GF-D8 (cell line): ENCODE results near the gene SLC9C2.
"Not testable (repeated sequence)": the region's sequence is repeated elsewhere in the genome, so short reads cannot be mapped to it uniquely, and the experiment has no call there.

Experiments
- DNase-seq: peaks from one replicate; lab custom pipeline; 2025; lab: John Stamatoyannopoulos, UW

SLC9C2 gene

DNA sequence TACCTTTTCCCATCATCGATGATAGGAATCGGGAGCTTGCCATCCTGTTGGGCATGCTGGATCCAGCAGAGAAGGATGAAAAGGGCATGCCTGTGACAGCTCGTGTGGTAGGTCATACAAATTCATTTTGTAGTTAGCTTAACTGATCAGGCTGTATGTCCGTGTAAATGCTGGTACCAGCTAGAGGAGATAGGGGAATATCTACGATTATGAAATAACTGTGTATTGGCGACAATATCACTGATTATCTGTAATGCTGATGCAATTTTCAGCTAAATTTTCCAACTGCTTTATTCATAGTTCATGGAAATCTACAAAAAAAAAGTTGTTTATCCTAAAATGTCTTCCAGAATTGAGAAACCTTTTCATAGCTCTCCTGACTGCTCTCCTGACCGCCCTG, 117.5 kb downstream of the SLC9C2 start:
- DNase-seq = no peak

- DNase-seq = no peak
Observed at GRCh38 chr1:173484276-173484675, 118.6 kb downstream of the SLC9C2 start.

DNA sequence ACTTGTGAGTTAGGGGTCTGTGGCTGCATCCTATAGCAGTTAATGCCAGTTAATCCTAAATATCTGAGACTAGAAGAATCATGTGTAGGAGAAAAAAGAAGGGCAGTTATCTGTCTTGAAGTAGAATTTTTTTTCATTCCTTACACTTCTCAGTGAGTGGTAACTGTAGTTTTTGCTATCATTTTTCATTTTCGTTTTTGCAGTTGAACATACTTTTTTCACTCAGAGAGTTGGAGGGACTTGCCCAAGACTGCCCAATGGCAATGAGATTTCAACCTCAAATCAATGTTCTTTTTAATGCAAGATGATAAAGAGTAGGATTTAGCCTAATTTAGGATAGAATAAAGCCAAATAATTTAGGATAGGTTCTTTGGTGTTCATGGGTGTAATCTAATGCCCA, 120.2 kb downstream of the SLC9C2 start:
- DNase-seq = no peak

DNA sequence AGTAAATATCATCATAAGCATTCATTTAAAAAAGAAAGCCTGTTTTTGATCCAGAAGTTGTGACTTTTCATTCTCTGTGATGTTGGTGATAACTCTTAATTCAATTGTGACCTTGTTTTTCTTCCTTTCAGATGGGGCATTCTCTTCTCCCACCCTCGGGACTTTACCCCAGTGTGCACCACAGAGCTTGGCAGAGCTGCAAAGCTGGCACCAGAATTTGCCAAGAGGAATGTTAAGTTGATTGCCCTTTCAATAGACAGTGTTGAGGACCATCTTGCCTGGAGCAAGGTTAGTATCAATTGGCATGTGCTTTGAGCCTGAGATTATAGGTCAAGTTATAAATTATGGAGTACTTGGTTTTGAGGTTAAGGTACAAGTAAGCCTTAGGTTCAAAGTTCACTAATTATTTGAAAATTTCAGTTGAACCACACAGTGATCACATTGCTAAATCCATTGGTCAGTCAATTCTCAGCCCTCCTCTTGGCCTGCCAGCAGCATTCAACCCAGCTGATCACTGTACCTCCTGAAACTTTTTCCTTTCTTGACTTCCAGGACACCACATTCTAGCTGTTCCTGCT, 121.6 kb downstream of the SLC9C2 start:
- DNase-seq = no peak

- DNase-seq = no peak
Observed at GRCh38 chr1:173479649-173480048, 123.2 kb downstream of the SLC9C2 start.

DNA sequence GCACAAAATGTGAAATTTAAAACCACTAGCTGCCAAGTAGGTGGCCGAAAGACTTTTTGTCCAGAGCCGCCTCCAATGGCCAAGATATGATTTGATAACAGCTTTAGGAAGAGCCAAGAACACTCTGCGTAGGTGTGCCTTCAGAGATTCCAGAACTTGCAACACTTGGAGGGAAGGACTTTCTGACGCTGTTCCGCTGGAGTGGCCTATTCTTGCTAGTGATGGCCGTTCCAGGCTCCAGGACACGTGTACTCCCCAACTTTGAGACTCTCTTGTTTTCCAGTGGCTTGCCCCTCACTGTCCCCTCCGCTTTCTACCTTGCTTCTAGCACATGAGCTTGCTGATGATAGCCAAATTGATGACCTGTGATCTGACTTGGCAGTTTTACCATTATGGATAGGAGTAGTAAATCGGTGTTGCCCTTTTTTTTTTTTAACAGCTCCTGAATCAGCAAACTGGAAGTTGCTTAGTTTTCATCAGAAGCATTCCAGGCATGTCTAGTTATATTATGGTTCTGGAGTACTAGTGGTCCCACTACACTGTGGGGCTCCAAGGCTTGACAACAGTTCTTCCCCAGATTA, 124.7 kb downstream of the SLC9C2 start:
- DNase-seq = no peak

- DNase-seq = peak; percentile 59
Observed at GRCh38 chr1:173477286-173478093, 125.4 kb downstream of the SLC9C2 start, which contains the start of gene PRDX6. PRDX6 (plus strand) TSS chr1:173477335; CDS start chr1:173477398, 63 bp downstream.

DNA sequence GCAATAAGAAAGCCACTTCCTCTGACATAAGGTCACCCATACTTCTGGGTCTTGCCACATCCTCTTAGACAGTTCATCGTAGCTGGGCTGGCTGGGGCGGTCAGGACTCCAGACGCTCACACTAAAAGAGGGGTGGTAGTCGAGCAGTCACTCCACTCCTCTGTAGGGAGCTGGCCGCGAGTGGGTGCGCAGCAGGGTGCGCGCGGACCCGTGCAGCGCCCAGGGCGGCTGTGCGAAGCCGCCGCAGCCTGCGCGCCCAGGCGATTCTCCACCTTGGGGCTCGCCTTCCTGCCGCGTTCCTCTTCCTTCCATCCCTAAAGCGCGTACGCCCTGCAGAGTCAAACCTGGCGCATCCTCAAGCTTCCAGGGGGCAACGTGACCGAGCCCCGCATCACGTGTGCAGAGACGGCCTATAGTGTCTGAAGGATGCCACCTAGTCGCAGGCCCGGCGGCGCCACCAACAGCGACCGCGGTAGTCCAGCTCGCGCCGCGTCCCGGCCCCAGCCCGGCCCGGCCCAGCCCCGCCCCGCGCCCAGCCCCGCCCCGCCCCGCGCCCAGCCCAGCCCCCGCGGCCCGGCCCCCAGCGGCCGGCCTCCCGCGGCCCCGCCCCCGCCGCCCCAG, 126.1 kb downstream of the SLC9C2 start:
- DNase-seq = peak; percentile 81

DNA sequence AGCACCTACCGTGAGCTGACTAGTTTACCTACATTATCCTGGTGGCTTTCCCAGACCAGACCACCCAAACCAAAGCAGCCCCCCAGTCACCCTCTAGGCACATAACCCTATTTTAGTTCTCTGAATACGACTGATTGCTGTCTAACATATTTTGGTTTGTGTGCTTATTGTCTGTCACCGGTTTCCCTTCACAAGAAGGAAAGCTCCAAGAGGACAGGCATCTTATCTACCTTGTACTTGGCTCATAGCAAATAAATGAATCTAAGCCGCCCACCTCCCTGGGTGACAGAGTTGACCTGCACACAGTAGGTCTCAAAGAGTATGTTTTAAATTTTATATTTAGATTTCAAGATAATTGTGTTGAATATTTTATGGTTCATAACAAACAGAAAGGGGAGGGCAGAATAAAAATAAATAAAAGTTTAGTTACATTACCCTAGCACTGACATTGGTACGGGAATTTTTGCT, 126.6 kb downstream of the SLC9C2 start:
- no peak for DNase-seq

DNA sequence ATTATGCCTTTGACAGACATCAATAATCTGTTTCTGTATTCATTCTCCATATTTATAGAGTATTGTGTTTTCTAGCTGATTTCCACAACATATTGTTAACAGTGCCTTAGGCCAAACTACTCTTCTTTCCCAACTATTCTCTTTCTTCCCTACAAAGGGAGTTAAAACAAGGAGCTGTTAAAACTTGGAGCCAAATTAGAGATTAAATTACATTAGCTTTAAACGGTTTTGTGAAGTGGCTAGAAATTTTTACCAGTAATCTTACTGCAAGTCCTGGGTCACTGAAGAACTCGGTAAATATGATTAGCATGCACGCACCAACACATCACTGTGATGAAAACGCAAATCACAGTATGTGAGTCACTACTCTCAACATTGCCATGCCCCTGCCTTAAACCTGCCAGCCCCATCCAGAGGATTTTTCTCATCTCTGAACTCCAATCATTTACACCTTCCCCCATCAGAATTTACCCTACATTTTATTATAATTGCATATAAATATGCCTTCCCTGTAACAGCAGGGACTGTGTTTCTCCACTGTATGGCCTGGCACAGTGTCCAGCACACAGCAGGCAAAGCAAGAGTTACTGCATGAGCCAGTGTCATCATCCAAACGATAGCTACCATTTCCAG, 127.2 kb downstream of the SLC9C2 start:
- no peak for DNase-seq

DNA sequence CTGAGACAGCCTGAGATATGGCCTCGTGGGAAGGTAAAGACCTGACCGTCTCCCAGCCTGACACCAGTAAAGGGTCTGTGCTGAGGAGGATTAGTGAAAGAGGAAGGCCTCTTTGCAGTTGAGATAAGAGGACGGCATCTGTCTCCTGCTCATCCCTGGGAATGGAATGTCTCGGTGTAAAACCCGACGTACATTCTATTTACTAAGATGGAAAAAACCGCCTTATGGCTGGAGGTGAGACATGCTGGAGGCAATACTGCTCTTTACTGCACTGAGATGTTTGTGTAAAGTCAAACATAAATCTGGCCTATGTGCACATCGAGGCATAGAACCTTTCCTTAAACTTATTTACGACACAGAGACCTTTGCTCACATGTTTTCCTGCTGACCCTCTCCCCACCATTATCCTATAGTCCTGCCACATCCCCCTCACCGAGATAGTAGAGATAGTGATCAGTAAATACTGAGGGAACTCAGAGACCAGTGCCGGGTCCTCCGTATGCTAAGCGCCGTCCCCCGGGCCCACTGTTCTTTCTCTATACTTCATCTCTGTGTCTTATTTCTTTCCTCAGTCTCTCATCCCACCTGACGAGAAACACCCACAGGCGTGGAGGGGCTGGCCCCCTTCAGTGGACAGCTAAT, 128.0 kb downstream of the SLC9C2 start:
- not testable (repeated sequence) for DNase-seq

DNA sequence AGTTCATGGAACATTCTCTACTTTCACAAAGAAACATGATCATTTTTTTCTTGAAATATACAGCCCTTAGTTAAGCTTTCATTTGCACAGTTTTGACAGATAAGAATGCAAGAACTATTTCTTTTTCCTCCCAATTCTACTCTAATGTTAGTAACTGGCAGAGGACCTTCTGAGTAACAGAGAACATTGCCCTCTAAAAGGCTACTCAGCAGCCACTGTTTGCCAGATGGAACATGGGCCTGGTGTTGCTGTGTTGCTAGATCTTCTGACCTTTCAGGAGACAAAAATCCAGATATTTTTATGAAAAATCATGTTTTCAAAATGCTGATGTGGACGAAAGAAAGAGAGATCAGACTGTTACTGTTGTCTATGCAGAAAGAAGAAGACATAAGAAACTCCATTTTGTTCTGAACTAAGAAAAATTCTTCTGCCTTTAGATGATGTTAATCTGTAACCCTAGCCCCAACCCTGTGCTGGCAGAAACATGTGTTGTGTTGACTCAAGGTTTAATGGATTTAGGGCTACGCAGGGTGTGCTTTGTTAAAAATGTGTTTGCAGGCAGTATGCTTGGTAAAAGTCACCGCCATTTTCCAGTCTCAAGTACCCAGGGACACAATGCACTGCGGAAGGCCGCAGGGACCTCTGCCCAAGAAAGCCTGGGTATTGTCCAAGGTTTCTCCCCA, 128.6 kb downstream of the SLC9C2 start:
- no peak for DNase-seq

DNA sequence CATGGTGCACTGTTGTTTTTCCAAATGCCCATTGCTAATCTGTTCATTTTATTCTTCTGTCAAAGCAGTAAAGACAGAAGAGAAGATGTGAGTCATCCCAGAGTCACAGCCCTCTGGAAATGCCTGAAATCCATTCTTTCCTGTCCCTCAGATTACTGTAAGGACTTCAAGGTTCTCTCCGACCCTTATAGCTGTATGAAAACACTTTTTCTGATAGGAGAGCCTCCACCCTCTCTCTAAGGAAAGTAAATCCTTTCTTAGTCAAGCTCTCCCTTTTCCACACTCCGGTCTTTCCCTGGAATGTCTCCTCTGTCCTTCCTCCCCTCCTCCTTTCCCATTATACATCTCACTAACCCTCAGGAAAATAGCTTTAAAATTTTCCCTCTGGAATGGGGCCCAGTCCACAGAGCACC, 129.3 kb downstream of the SLC9C2 start:
- no peak for DNase-seq

- DNase-seq = no peak
Observed at GRCh38 chr1:173470608-173471007, 132.3 kb downstream of the SLC9C2 start.

DNA sequence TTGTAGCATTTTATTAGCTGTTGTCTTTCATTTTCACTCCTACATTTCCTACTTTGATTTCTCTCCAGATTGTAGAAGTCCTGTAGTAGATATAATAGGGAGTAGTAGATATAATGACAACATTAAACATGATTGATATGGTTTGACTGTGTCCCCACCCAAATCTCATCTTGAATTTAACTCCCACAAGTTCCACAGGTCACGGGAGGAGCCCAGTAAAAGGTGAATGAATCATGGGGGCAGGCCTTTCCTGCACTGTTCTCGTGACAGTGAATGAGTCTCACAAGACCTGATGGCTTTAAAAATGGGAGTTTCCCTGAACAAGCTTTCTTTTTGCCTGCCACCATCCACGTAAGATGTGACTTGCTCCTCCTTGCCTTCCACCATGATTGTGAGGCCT, 133.2 kb downstream of the SLC9C2 start:
- DNase-seq = no peak

DNA sequence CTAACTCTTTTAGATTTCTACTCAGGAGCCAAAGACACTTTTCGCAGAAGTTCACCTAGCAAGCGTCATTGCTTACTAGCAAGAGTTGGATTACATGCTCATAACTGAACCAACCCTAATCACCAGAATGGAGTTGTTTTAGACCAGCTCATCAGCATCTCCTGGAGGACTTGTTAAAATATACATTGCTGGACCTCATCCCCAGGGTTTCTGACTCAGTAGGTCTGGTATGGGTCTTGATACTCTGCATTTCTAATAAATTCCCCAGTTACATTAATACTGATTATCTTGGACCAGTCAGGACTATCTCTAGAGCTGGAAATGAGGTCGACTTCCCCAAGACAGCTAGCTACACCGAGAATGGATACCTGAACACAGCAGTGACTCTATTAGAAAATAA, 135.4 kb downstream of the SLC9C2 start:
- no peak for DNase-seq

DNA sequence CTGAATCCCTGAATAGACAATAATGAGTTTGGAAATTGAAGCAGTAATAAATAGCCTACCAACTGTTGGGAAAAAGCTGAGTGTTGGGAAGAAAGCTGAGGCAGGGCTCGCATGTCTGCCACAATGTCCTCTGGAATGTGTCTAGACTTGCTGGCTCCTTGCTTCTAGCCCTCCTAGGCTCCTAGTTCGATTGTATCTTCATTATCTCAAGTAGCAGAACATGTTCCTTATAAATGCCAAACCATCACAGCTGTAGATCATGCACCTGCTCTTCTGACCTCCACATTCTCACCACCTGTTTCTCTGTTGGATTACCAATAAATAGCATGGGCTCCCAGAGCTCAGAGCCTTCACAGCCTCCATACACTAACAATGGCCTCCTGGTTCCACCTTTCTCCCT, 138.7 kb downstream of the SLC9C2 start:
- not testable (repeated sequence) for DNase-seq

- not testable (repeated sequence) for DNase-seq
Observed at GRCh38 chr1:173462666-173463065, 140.2 kb downstream of the SLC9C2 start.

GRCh38 chr1:173459885-173460284, 143.0 kb downstream of the SLC9C2 start:
- DNase-seq = no peak

DNA sequence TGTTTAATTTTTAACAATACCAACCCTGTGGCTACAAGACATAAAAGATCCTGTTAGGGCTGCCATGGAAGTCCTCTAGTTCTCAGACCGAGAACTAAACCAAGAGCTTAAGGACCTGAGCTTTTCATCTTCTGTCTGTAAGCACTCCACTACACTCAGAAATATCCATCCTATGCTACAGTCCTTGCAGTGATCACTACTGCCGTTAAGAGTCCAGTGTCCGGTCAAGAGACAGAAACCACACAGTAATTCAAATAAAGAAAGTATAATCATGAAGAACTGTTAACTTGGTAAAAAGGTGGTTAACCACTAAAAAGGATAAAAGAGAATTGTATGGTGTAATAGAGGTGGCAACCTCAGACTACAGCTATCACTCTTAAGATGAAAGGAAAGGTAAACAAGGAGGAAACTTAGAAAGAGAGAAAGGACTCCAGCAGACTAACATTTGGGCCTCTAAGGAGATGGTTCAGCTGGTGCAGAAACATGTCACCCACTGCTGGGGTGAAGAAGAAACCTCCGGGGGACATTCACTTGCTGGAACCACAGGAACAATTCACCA, 147.8 kb downstream of the SLC9C2 start:
- no peak for DNase-seq

- no peak for DNase-seq
Observed at GRCh38 chr1:173453982-173454381, 148.9 kb downstream of the SLC9C2 start.
